HCT116 (cell line): ENCODE data around the gene ATL1. TPM values are rescaled to one million over a fixed set of nuclear protein-coding genes. Genes with fewer than 3 reads are reported as not detected.

Source experiments
- ATAC-seq: fragments of 200-7000 bp; cut with Tn5 transposase; 2 replicates; pipeline ENCODE4 v1.9.1; 2020; ENCODE audit warnings: mild to moderate bottlenecking, moderate library complexity
- BruUV-seq: library from RNA; stranded (reverse); fragments of 400-500 nt; replicated peaks from 2 replicates; lab custom pipeline; 2021; lab: Mats Ljungman, UMichigan
- CTCF ChIA-PET: fragments of 300-600 bp; sonication (Branson Sonifier 250); formaldehyde crosslinking; loops from one replicate; lab custom pipeline; 2021; ENCODE audit warnings: antibody characterized with exemption; lab: Charles Lee
- POLR2A ChIA-PET: fragments of 300-600, 350-600 bp; sonication (Branson Sonifier 250); formaldehyde crosslinking; loops from one replicate; lab custom pipeline; 2021; ENCODE audit warnings: antibody characterized with exemption; lab: Charles Lee
- RAD21 ChIA-PET, 2 experiments: fragments of 300-600 bp; sonication (Branson Sonifier 250); formaldehyde crosslinking; loops; one replicate each; lab custom pipeline; 2023; ENCODE audit warnings: low total read pairs in 2 of 2; ENCODE audit not compliant: uncharacterized antibody in 2 of 2, unreplicated experiment in 2 of 2, low non-redundant PET in 1 of 2; lab: Charles Lee
- DNase-seq: peaks from one replicate; pipeline ENCODE4 v3.0.0-alpha.2; 2010; ENCODE audit warnings: low read depth, low spot score
- H2AFZ ChIP-seq: fragments of 200-600 bp; shearing (Covaris generic), sonication (generic); 2 replicates; pipeline ENCODE4 v1.6.1; 2017; ENCODE audit warnings: low read depth, mixed run types, mixed read lengths, antibody characterized with exemption, low read length; ENCODE audit not compliant: poor library complexity, severe bottlenecking
- H3K27ac ChIP-seq: 2 replicates; pipeline ENCODE4 v1.5.1; 2012; ENCODE audit warnings: low read depth, low read length
- H3K27me3 ChIP-seq: fragments of 200-600 bp; sonication (generic); 2 replicates; pipeline ENCODE4 v1.6.1; 2016; ENCODE audit warnings: mixed run types, low read length, mixed read lengths; ENCODE audit not compliant: insufficient read depth
- H3K36me3 ChIP-seq, 2 experiments: fragments of 200-500 bp in 1 of 2; fragments of 200-600 bp in 1 of 2; sonication (Bioruptor generic) in 1 of 2; sonication (generic) in 1 of 2; 2 replicates each; pipeline versions ENCODE4 v1.5.1 to v1.6.1; 2014 to 2016; ENCODE audit warnings: low read length in 2 of 2, inconsistent platforms in 1 of 2, mixed read lengths in 1 of 2, mixed run types in 1 of 2; ENCODE audit not compliant: insufficient read depth in 2 of 2, control insufficient read depth in 1 of 2
- H3K4me1 ChIP-seq, 2 experiments: fragments of 200-600 bp in 1 of 2; sonication (generic) in 1 of 2; 2 replicates each; pipeline versions ENCODE4 v1.5.1 to v1.6.1; 2012 to 2017; ENCODE audit warnings: low read length in 2 of 2, inconsistent platforms in 1 of 2, mild to moderate bottlenecking in 1 of 2, mixed read lengths in 1 of 2, mixed run types in 1 of 2, moderate library complexity in 1 of 2; ENCODE audit not compliant: insufficient read depth in 2 of 2, control insufficient read depth in 1 of 2
- H3K4me2 ChIP-seq: fragments of 200-600 bp; sonication (generic); 2 replicates; pipeline ENCODE4 v1.6.1; 2017; ENCODE audit warnings: mixed run types, low read length, mixed read lengths
- H3K4me3 ChIP-seq, 2 experiments: fragments of 200-600 bp in 1 of 2; sonication (generic) in 1 of 2; replicated peaks in 1 of 2; 2 replicates each; pipeline ENCODE4 v1.5.1; 2011 to 2016; ENCODE audit warnings: low read length in 2 of 2, control low read depth in 1 of 2, low read depth in 1 of 2, mild to moderate bottlenecking in 1 of 2, mixed read lengths in 1 of 2, mixed run types in 1 of 2
- H3K79me2 ChIP-seq: fragments of 200-600 bp; sonication (generic); 2 replicates; pipeline ENCODE4 v1.6.1; 2017; ENCODE audit warnings: mild to moderate bottlenecking, mixed run types, low read length, moderate library complexity, mixed read lengths; ENCODE audit not compliant: insufficient read depth
- H3K9ac ChIP-seq: fragments of 200-600 bp; sonication (generic); 2 replicates; pipeline ENCODE4 v1.6.1; 2016; ENCODE audit warnings: low read length, mixed read lengths
- H3K9me2 ChIP-seq: fragments of 200-600 bp; sonication (generic), shearing (Covaris generic); 2 replicates; pipeline ENCODE4 v1.6.1; 2017; ENCODE audit warnings: mixed run types, mild to moderate bottlenecking, moderate library complexity; ENCODE audit not compliant: insufficient read depth
- H3K9me3 ChIP-seq, 2 experiments: fragments of 200-500 bp in 1 of 2; fragments of 200-600 bp in 1 of 2; sonication (Bioruptor generic) in 1 of 2; sonication (generic) in 1 of 2; 2 replicates each; pipeline ENCODE4 v1.6.1; 2014 to 2017; ENCODE audit warnings: low read length in 2 of 2, mixed read lengths in 2 of 2, inconsistent platforms in 1 of 2, low read depth in 1 of 2, mild to moderate bottlenecking in 1 of 2, mixed run types in 1 of 2, moderate library complexity in 1 of 2; ENCODE audit not compliant: control insufficient read depth in 1 of 2, insufficient read depth in 1 of 2
- H4K20me1 ChIP-seq: fragments of 200-600 bp; sonication (generic), shearing (Covaris generic); 2 replicates; pipeline ENCODE4 v1.6.1; 2017; ENCODE audit warnings: mixed run types, mild to moderate bottlenecking, moderate library complexity; ENCODE audit not compliant: insufficient read depth
- CEBPB ChIP-seq: IDR thresholded peaks from 2 replicates; pipeline ENCODE4 v1.6.1; 2012; ENCODE audit warnings: low read depth
- ELF1 ChIP-seq: IDR thresholded peaks from 2 replicates; pipeline ENCODE4 v1.6.1; 2012; ENCODE audit warnings: low read depth, borderline replicate concordance
- EZH2 ChIP-seq: fragments of 200-600 bp; sonication (generic); IDR thresholded peaks from 2 replicates; pipeline ENCODE4 v1.6.1; 2017; ENCODE audit warnings: antibody characterized with exemption, mixed run types
- POLR2A ChIP-seq: IDR thresholded peaks from 2 replicates; pipeline ENCODE4 v1.7.0; 2011; ENCODE audit warnings: borderline replicate concordance; ENCODE audit not compliant: insufficient read depth, insufficient read length; ENCODE audit errors: extremely low read depth
- POLR2AphosphoS5 ChIP-seq: IDR thresholded peaks from 2 replicates; pipeline ENCODE4 v1.6.1; 2011; ENCODE audit warnings: mild to moderate bottlenecking, low read depth, low read length, moderate library complexity
- RAD21 ChIP-seq: IDR thresholded peaks from 2 replicates; pipeline ENCODE4 v1.6.1; 2012; ENCODE audit warnings: low read depth, mild to moderate bottlenecking
- SIN3A ChIP-seq: IDR thresholded peaks from 2 replicates; pipeline ENCODE4 v1.6.1; 2012; ENCODE audit warnings: low read depth
- TCF7L2 ChIP-seq: IDR thresholded peaks from 2 replicates; pipeline ENCODE4 v1.7.0; 2011; ENCODE audit warnings: borderline replicate concordance, inconsistent platforms; ENCODE audit not compliant: insufficient read depth, insufficient read length; ENCODE audit errors: extremely low read depth
- YY1 ChIP-seq: IDR thresholded peaks from 2 replicates; pipeline ENCODE4 v1.6.1; 2011; ENCODE audit warnings: low read length, low read depth, moderate library complexity, mild to moderate bottlenecking; ENCODE audit not compliant: insufficient replicate concordance; ENCODE audit errors: extremely low read depth
- intact Hi-C: fragments of 100-400 bp; cut with micrococcal nuclease; formaldehyde crosslinking; loops from 2 replicates; pipeline ENCODE4 v1.10.0; 2022
- total RNA-seq: library from RNA; stranded (reverse); gene quantifications from one replicate; pipeline ENCODE4 v1.2.1, GENCODE V29; 2021; ENCODE audit not compliant: unreplicated experiment
- TF ChIP-seq, protein P1 (sequence below): IDR thresholded peaks from 2 replicates; pipeline ENCODE4 v1.6.1; 2012; ENCODE audit warnings: low read depth
- TF ChIP-seq, protein P2 (sequence below): IDR thresholded peaks from 2 replicates; pipeline ENCODE4 v1.6.1; 2012
- TF ChIP-seq, protein P3 (sequence below): IDR thresholded peaks from 2 replicates; pipeline ENCODE4 v1.6.1; 2011; ENCODE audit warnings: mild to moderate bottlenecking, low read length, moderate library complexity; ENCODE audit not compliant: insufficient replicate concordance; ENCODE audit errors: extremely low read depth

ATL1 gene
- total RNA-seq, 1 experiment from 2014 or later = 1.4 TPM

DNA sequence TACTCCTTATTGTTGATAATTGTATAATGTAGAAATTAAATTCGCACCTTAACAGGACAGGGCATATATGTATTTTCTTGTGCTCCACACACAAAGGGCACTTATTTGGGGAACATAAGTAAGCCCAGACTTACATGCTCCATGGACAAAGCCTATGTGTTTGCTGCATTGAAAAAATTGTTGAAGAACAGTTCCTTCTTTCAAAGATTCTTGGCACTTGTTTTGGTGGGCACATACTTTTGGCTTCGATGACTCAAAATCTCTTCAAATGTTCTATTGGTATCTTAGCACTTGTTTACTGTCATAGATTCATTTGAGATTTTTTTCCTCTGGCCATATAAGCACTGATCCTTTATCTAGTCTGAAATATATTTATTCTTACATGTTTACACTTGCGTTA, 26.1 kb upstream of the ATL1 start:
- H3K9ac ChIP-seq = no peak overlapping the region
- TF ChIP-seq RAD21 (no peak), POLR2A (no peak), SIN3A (no peak), POLR2AphosphoS5 (no peak), EZH2 (no peak), TCF7L2 (no peak), YY1 (no peak)
- H3K27ac ChIP-seq = no peak overlapping the region
- H3K79me2 ChIP-seq = peaks cover 32% of the 10 kb centered on the region
- DNase-seq (no peak), ATAC-seq (no peak)
- no peak overlapping the region for H3K4me3 ChIP-seq
- peaks cover 9 to 27% of the 10 kb centered on the region in 2 experiments; a peak in 3 of 4 replicates for H3K4me1 ChIP-seq
- no peaks in the 10 kb centered on the region for H3K27me3 ChIP-seq
- H3K9me2 ChIP-seq = no peaks in the 10 kb centered on the region
- peaks cover 8% of the 10 kb centered on the region; the same call in 1 of the 2 replicates for H4K20me1 ChIP-seq
- BruUV-seq = no TSS peak
- peak overlapping the region; percentile 94 for H2AFZ ChIP-seq
- no peaks in the 10 kb centered on the region for H3K9me3 ChIP-seq
- no peaks in the 10 kb centered on the region for H3K36me3 ChIP-seq
- peak overlapping the region; percentile 97; the same call in 1 of the 2 replicates for H3K4me2 ChIP-seq
- ChIA-PET POLR2A (no interaction called here), CTCF (interaction anchor here (0.8 kb wide), 1 partner anchor 216 kb away, joined by 3 read pairs; no protein-coding TSS in a partner anchor), RAD21 (no interaction called here)
- intact Hi-C loops = loop anchor here (5.0 kb wide), 2 partner anchors 427 to 672 kb away; no protein-coding TSS in a partner anchor

DNA sequence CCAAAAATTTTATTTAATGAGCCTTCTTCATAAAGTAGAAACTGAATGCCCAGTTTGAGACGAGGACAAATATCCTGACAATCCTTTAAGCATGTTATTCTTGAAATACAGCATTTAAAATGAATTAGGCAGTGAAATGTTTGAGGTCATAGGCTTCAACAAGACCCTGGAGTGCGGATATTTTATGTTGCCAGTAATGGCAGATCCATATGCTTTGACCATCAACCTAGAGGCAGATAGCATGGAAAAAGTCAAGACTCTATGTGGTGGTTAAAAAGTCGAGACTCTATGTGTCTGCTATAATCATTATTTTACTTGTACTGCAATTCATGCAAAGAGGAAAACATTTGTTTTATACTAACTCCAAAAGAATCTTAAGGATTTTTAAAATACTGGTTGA, 25.5 kb upstream of the ATL1 start:
- no peaks in the 10 kb centered on the region for H3K36me3 ChIP-seq
- no peak overlapping the region for H3K27ac ChIP-seq
- POLR2A ChIA-PET = no interaction called here
- H3K27me3 ChIP-seq = no peaks in the 10 kb centered on the region
- ATAC-seq (no peak), DNase-seq (no peak)
- no peak overlapping the region for H3K4me2 ChIP-seq
- H3K4me3 ChIP-seq = no peak overlapping the region
- CTCF ChIA-PET = no interaction called here
- H3K4me1 ChIP-seq = peaks cover 9 to 27% of the 10 kb centered on the region in 2 experiments; a peak in 3 of 4 replicates
- intact Hi-C loops = loop anchor here (5.0 kb wide), 2 partner anchors 427 to 672 kb away; no protein-coding TSS in a partner anchor
- no peak overlapping the region for H2AFZ ChIP-seq
- peaks cover 26% of the 10 kb centered on the region for H3K79me2 ChIP-seq
- BruUV-seq = no TSS peak
- H4K20me1 ChIP-seq = peaks cover 4% of the 10 kb centered on the region; the same call in 1 of the 2 replicates
- RAD21 ChIA-PET = no interaction called here
- H3K9me2 ChIP-seq = no peaks in the 10 kb centered on the region
- no peak overlapping the region for H3K9ac ChIP-seq
- H3K9me3 ChIP-seq = no peaks in the 10 kb centered on the region
- no peak for TF ChIP-seq ELF1
- no peak for TF ChIP-seq POLR2A
- no peak for TF ChIP-seq POLR2AphosphoS5
- no peak for TF ChIP-seq EZH2
- TF ChIP-seq, protein P1, sequence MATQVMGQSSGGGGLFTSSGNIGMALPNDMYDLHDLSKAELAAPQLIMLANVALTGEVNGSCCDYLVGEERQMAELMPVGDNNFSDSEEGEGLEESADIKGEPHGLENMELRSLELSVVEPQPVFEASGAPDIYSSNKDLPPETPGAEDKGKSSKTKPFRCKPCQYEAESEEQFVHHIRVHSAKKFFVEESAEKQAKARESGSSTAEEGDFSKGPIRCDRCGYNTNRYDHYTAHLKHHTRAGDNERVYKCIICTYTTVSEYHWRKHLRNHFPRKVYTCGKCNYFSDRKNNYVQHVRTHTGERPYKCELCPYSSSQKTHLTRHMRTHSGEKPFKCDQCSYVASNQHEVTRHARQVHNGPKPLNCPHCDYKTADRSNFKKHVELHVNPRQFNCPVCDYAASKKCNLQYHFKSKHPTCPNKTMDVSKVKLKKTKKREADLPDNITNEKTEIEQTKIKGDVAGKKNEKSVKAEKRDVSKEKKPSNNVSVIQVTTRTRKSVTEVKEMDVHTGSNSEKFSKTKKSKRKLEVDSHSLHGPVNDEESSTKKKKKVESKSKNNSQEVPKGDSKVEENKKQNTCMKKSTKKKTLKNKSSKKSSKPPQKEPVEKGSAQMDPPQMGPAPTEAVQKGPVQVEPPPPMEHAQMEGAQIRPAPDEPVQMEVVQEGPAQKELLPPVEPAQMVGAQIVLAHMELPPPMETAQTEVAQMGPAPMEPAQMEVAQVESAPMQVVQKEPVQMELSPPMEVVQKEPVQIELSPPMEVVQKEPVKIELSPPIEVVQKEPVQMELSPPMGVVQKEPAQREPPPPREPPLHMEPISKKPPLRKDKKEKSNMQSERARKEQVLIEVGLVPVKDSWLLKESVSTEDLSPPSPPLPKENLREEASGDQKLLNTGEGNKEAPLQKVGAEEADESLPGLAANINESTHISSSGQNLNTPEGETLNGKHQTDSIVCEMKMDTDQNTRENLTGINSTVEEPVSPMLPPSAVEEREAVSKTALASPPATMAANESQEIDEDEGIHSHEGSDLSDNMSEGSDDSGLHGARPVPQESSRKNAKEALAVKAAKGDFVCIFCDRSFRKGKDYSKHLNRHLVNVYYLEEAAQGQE = no peak
- TF ChIP-seq, protein P2, sequence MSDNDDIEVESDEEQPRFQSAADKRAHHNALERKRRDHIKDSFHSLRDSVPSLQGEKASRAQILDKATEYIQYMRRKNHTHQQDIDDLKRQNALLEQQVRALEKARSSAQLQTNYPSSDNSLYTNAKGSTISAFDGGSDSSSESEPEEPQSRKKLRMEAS = no peak
- no peak for TF ChIP-seq CEBPB
- TF ChIP-seq SIN3A = no peak
- TF ChIP-seq, protein P3, sequence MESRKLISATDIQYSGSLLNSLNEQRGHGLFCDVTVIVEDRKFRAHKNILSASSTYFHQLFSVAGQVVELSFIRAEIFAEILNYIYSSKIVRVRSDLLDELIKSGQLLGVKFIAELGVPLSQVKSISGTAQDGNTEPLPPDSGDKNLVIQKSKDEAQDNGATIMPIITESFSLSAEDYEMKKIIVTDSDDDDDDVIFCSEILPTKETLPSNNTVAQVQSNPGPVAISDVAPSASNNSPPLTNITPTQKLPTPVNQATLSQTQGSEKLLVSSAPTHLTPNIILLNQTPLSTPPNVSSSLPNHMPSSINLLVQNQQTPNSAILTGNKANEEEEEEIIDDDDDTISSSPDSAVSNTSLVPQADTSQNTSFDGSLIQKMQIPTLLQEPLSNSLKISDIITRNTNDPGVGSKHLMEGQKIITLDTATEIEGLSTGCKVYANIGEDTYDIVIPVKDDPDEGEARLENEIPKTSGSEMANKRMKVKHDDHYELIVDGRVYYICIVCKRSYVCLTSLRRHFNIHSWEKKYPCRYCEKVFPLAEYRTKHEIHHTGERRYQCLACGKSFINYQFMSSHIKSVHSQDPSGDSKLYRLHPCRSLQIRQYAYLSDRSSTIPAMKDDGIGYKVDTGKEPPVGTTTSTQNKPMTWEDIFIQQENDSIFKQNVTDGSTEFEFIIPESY = no peak
